ENCODE results near the gene PPP2R5E.
A peak's percentile ranks its signal among the peaks of the same experiment; 100 is the strongest.

DNA sequence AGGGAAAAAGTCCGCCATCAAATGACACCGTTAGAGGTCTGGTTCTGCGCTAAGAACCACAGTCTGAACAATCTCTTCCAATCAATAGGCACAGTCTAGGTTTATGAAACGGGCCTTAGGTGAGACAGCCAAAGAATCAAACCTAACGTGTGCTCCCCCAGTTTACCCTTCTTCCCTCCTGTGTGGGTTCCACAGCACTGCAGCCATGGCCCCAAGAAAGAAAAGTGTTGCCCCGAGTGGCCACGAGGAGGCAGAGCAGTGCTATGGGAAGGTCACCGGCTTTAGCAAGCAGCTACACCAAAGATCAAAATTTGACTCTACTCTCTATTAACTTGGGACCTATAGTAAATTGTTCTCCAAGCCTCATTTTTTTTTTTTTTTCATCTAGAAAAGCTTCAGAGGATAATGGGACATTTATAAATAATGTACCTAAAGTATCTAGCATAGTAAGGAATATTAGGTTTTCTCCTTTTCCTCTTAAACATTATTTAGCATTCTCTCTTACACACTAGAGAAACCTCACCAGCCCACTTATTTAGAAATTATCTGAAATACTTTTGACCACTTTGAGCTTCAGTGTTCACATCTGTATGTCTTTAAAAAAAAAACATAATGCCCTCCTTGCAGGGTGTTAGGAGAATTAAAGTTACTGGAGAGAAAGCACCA, 154.3 kb downstream of the PPP2R5E start:
- TF ChIP-seq EZH2 (IDR thresholded peaks at IDR 0.05; ENCODE audit: borderline replicate concordance) (no peak), EZH2phosphoT487 (IDR thresholded peaks at IDR 0.05; ENCODE audit: low read depth, severe bottlenecking, unreplicated experiment) (no peak)
- TF ChIP-seq, protein P1, sequence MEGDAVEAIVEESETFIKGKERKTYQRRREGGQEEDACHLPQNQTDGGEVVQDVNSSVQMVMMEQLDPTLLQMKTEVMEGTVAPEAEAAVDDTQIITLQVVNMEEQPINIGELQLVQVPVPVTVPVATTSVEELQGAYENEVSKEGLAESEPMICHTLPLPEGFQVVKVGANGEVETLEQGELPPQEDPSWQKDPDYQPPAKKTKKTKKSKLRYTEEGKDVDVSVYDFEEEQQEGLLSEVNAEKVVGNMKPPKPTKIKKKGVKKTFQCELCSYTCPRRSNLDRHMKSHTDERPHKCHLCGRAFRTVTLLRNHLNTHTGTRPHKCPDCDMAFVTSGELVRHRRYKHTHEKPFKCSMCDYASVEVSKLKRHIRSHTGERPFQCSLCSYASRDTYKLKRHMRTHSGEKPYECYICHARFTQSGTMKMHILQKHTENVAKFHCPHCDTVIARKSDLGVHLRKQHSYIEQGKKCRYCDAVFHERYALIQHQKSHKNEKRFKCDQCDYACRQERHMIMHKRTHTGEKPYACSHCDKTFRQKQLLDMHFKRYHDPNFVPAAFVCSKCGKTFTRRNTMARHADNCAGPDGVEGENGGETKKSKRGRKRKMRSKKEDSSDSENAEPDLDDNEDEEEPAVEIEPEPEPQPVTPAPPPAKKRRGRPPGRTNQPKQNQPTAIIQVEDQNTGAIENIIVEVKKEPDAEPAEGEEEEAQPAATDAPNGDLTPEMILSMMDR (IDR thresholded peaks at IDR 0.05; ENCODE audit: poor library complexity), result peak; percentile 73
